ENCODE results near the gene WDR45B.
"Not testable (repeated sequence)": the region's sequence is repeated elsewhere in the genome, so short reads cannot be mapped to it uniquely, and the experiment has no call there.

Gene WDR45B

GRCh38 chr17:82655523-82655922 is 7.3 kb upstream of the WDR45B start:
- no peak overlapping the region for H3K4me2 ChIP-seq (ENCODE audit: low read length)
- 0 out of 2 replicates have a peak, but pooled peaks cover 6% of the 10 kb centered on the region for H3K27me3 ChIP-seq (ENCODE audit: insufficient read depth, low read length)
- H3K9ac ChIP-seq (ENCODE audit: low read length), result no peak overlapping the region
- no peaks in the 10 kb centered on the region for H3K9me3 ChIP-seq (ENCODE audit: low read length)
- no peaks in the 10 kb centered on the region for H3F3A ChIP-seq (ENCODE audit: insufficient read depth, low read length)
- H3K4me1 ChIP-seq (ENCODE audit: insufficient read depth, low read length, severe bottlenecking), result peaks cover 8% of the 10 kb centered on the region
- no peaks in the 10 kb centered on the region; the same call in 1 of the 2 replicates for H3K36me3 ChIP-seq (ENCODE audit: insufficient read depth, low read length)
- H3K4me3 ChIP-seq (ENCODE audit: low read depth, low read length, poor library complexity, severe bottlenecking), result no peak overlapping the region
- no peak overlapping the region for H3K27ac ChIP-seq (ENCODE audit: low read depth, low read length, poor library complexity, severe bottlenecking)
- TF ChIP-seq EZH2 (IDR thresholded peaks at IDR 0.05; ENCODE audit: borderline replicate concordance, low read length) (no peak), CTCF (IDR thresholded peaks at IDR 0.05; ENCODE audit: low read length) (no peak)
- no peaks in the 10 kb centered on the region for H4K20me1 ChIP-seq (ENCODE audit: insufficient read depth, low read length)
- no peaks in the 10 kb centered on the region for H3K9me2 ChIP-seq (ENCODE audit: low read depth, low read length)
- H3K79me2 ChIP-seq (ENCODE audit: insufficient read depth, low read length), result no peaks in the 10 kb centered on the region
- no peak overlapping the region for H2AFZ ChIP-seq (ENCODE audit: low read length)

- Histone ChIP-seq H3K9me3 (ENCODE audit: low read length) (no peaks in the 10 kb centered on the region), H3K4me3 (ENCODE audit: low read depth, low read length, poor library complexity, severe bottlenecking) (no peak overlapping the region), H3K79me2 (ENCODE audit: insufficient read depth, low read length) (no peaks in the 10 kb centered on the region), H3K4me1 (ENCODE audit: insufficient read depth, low read length, severe bottlenecking) (peaks cover 8% of the 10 kb centered on the region), H3K9me2 (ENCODE audit: low read depth, low read length) (no peaks in the 10 kb centered on the region), H3K9ac (ENCODE audit: low read length) (no peak overlapping the region), H3K27me3 (ENCODE audit: insufficient read depth, low read length) (0 out of 2 replicates have a peak, but pooled peaks cover 6% of the 10 kb centered on the region), H2AFZ (ENCODE audit: low read length) (no peak overlapping the region), H3F3A (ENCODE audit: insufficient read depth, low read length) (no peaks in the 10 kb centered on the region), H4K20me1 (ENCODE audit: insufficient read depth, low read length) (no peaks in the 10 kb centered on the region), H3K4me2 (ENCODE audit: low read length) (no peak overlapping the region), H3K27ac (ENCODE audit: low read depth, low read length, poor library complexity, severe bottlenecking) (no peak overlapping the region), H3K36me3 (ENCODE audit: insufficient read depth, low read length) (no peaks in the 10 kb centered on the region)
- no peak for TF ChIP-seq CTCF (IDR thresholded peaks at IDR 0.05; ENCODE audit: low read length)
- TF ChIP-seq EZH2 (IDR thresholded peaks at IDR 0.05; ENCODE audit: borderline replicate concordance, low read length), result no peak
These were observed 6.8 kb upstream of the WDR45B start for GRCh38 chr17:82655038-82655479.

- not testable (repeated sequence) for H3K9me3 ChIP-seq (ENCODE audit: low read length); H3K4me3 ChIP-seq (ENCODE audit: low read depth, low read length, poor library complexity, severe bottlenecking); H3K27ac ChIP-seq (ENCODE audit: low read depth, low read length, poor library complexity, severe bottlenecking); H3K27me3 ChIP-seq (ENCODE audit: insufficient read depth, low read length); H3K79me2 ChIP-seq (ENCODE audit: insufficient read depth, low read length); H3K36me3 ChIP-seq (ENCODE audit: insufficient read depth, low read length); H2AFZ ChIP-seq (ENCODE audit: low read length); H3F3A ChIP-seq (ENCODE audit: insufficient read depth, low read length); H4K20me1 ChIP-seq (ENCODE audit: insufficient read depth, low read length); H3K4me2 ChIP-seq (ENCODE audit: low read length); H3K4me1 ChIP-seq (ENCODE audit: insufficient read depth, low read length, severe bottlenecking); H3K9ac ChIP-seq (ENCODE audit: low read length); H3K9me2 ChIP-seq (ENCODE audit: low read depth, low read length)
These were observed 6.4 kb upstream of the WDR45B start for GRCh38 chr17:82654611-82655010.

All from OCI-LY1 (cell line).